HUES48 (cell line): ENCODE measurements around the gene SASH1.

Experiments used
- H3K27ac ChIP-seq: one replicate; pipeline ENCODE4 v1.7.0; 2013; ENCODE audit warnings: low read depth, low read length, inconsistent platforms
- H3K27me3 ChIP-seq: 2 replicates; pipeline ENCODE4 v1.6.1; 2013; ENCODE audit warnings: mild to moderate bottlenecking, low read length; ENCODE audit not compliant: control insufficient read depth, insufficient read depth
- H3K36me3 ChIP-seq: 2 replicates; pipeline ENCODE4 v1.6.1; 2013; ENCODE audit warnings: low read length; ENCODE audit not compliant: control insufficient read depth, insufficient read depth
- H3K4me1 ChIP-seq: 2 replicates; pipeline ENCODE4 v1.6.1; 2013; ENCODE audit warnings: mild to moderate bottlenecking, low read length; ENCODE audit not compliant: control insufficient read depth, insufficient read depth
- H3K4me3 ChIP-seq: 2 replicates; pipeline ENCODE4 v1.5.1; 2013; ENCODE audit warnings: mild to moderate bottlenecking, low read depth, low read length
- H3K9ac ChIP-seq: 2 replicates; pipeline ENCODE4 v1.6.1; 2013; ENCODE audit warnings: mild to moderate bottlenecking, low read depth, low read length, moderate library complexity
- H3K9me3 ChIP-seq: 2 replicates; pipeline ENCODE4 v1.6.1; 2013; ENCODE audit warnings: low read length; ENCODE audit not compliant: control insufficient read depth, insufficient read depth

Gene SASH1

GRCh38 chr6:148419430-148419829 lies 76.8 kb downstream of the SASH1 start:
- no peaks in the 10 kb centered on the region for H3K4me1 ChIP-seq
- no peak overlapping the region for H3K27ac ChIP-seq
- no peaks in the 10 kb centered on the region for H3K9me3 ChIP-seq
- H3K9ac ChIP-seq, result no peak overlapping the region
- no peaks in the 10 kb centered on the region for H3K36me3 ChIP-seq
- no peaks in the 10 kb centered on the region for H3K27me3 ChIP-seq
- H3K4me3 ChIP-seq, result no peak overlapping the region

- Histone ChIP-seq H3K9me3 (no peaks in the 10 kb centered on the region), H3K27me3 (no peaks in the 10 kb centered on the region), H3K36me3 (no peaks in the 10 kb centered on the region), H3K27ac (no peak overlapping the region), H3K9ac (no peak overlapping the region), H3K4me1 (no peaks in the 10 kb centered on the region), H3K4me3 (no peak overlapping the region)
Observed at GRCh38 chr6:148422085-148422484, 79.4 kb downstream of the SASH1 start.

- Histone ChIP-seq H3K36me3 (no peaks in the 10 kb centered on the region), H3K4me1 (no peaks in the 10 kb centered on the region), H3K27ac (no peak overlapping the region), H3K9me3 (no peaks in the 10 kb centered on the region), H3K4me3 (no peak overlapping the region), H3K9ac (no peak overlapping the region), H3K27me3 (no peaks in the 10 kb centered on the region)
Observed at GRCh38 chr6:148423133-148423532, 80.5 kb downstream of the SASH1 start.

GRCh38 chr6:148423601-148424270 lies 81.1 kb downstream of the SASH1 start:
- no peaks in the 10 kb centered on the region for H3K9me3 ChIP-seq

GRCh38 chr6:148425443-148425842 lies 82.8 kb downstream of the SASH1 start:
- Histone ChIP-seq H3K9ac (no peak overlapping the region), H3K4me3 (no peak overlapping the region)

More at GRCh38 chr6:148423601-148424270, 81.1 kb downstream of the SASH1 start:
- H3K4me3 ChIP-seq, result no peak overlapping the region
- H3K27me3 ChIP-seq, result no peaks in the 10 kb centered on the region
- no peaks in the 10 kb centered on the region for H3K36me3 ChIP-seq
- H3K9ac ChIP-seq, result no peak overlapping the region
- H3K27ac ChIP-seq, result no peak overlapping the region
- H3K4me1 ChIP-seq, result no peaks in the 10 kb centered on the region

GRCh38 chr6:148426317-148426977 lies 83.8 kb downstream of the SASH1 start:
- Histone ChIP-seq H3K4me3 (no peak overlapping the region), H3K36me3 (no peaks in the 10 kb centered on the region), H3K27ac (no peak overlapping the region), H3K9ac (no peak overlapping the region), H3K9me3 (no peaks in the 10 kb centered on the region), H3K27me3 (no peaks in the 10 kb centered on the region), H3K4me1 (no peaks in the 10 kb centered on the region)

More at GRCh38 chr6:148425443-148425842, 82.8 kb downstream of the SASH1 start:
- no peak overlapping the region for H3K27ac ChIP-seq
- no peaks in the 10 kb centered on the region for H3K27me3 ChIP-seq
- H3K36me3 ChIP-seq, result no peaks in the 10 kb centered on the region
- no peaks in the 10 kb centered on the region for H3K4me1 ChIP-seq
- H3K9me3 ChIP-seq, result no peaks in the 10 kb centered on the region

GRCh38 chr6:148427333-148427732 lies 84.7 kb downstream of the SASH1 start:
- Histone ChIP-seq H3K9ac (no peak overlapping the region), H3K4me1 (no peaks in the 10 kb centered on the region), H3K27ac (no peak overlapping the region), H3K9me3 (no peaks in the 10 kb centered on the region), H3K27me3 (no peaks in the 10 kb centered on the region), H3K36me3 (no peaks in the 10 kb centered on the region), H3K4me3 (no peak overlapping the region)

- Histone ChIP-seq H3K4me3 (no peak overlapping the region), H3K27me3 (no peaks in the 10 kb centered on the region), H3K9me3 (no peaks in the 10 kb centered on the region), H3K36me3 (no peaks in the 10 kb centered on the region), H3K27ac (no peak overlapping the region), H3K4me1 (no peaks in the 10 kb centered on the region), H3K9ac (no peak overlapping the region)
Observed at GRCh38 chr6:148429423-148429822, 86.8 kb downstream of the SASH1 start.

GRCh38 chr6:148430897-148431296 lies 88.3 kb downstream of the SASH1 start:
- Histone ChIP-seq H3K4me1 (no peaks in the 10 kb centered on the region), H3K36me3 (no peaks in the 10 kb centered on the region), H3K4me3 (no peak overlapping the region), H3K27me3 (no peaks in the 10 kb centered on the region), H3K27ac (no peak overlapping the region), H3K9me3 (no peaks in the 10 kb centered on the region), H3K9ac (no peak overlapping the region)

- no peaks in the 10 kb centered on the region for H3K4me1 ChIP-seq
- no peak overlapping the region for H3K27ac ChIP-seq
- H3K27me3 ChIP-seq, result no peaks in the 10 kb centered on the region
- H3K36me3 ChIP-seq, result no peaks in the 10 kb centered on the region
- H3K9ac ChIP-seq, result no peak overlapping the region
- no peak overlapping the region for H3K4me3 ChIP-seq
- H3K9me3 ChIP-seq, result no peaks in the 10 kb centered on the region
Observed at GRCh38 chr6:148431413-148431812, 88.8 kb downstream of the SASH1 start.

- Histone ChIP-seq H3K9ac (no peak overlapping the region), H3K4me3 (no peak overlapping the region), H3K36me3 (no peaks in the 10 kb centered on the region), H3K9me3 (no peaks in the 10 kb centered on the region), H3K4me1 (no peaks in the 10 kb centered on the region), H3K27me3 (no peaks in the 10 kb centered on the region), H3K27ac (no peak overlapping the region)
Observed at GRCh38 chr6:148431840-148432239, 89.2 kb downstream of the SASH1 start.
